ENCODE results near the gene PCDHGB1.
"Not testable (repeated sequence)": the region's sequence is repeated elsewhere in the genome, so short reads cannot be mapped to it uniquely, and the experiment has no call there.

Gene PCDHGB1

GRCh38 chr5:141328231-141328630 lies 21.7 kb upstream of the PCDHGB1 start:
- DNase-seq (ENCODE audit: low read depth): no peak
- Histone ChIP-seq H3K9ac (ENCODE audit: low read length) (no peak overlapping the region), H3K27me3 (replicated peaks; ENCODE audit: control insufficient read depth, insufficient read depth, low read length) (no peaks in the 10 kb centered on the region), H3K4me3 (ENCODE audit: low read length) (no peak overlapping the region), H3K4me1 (ENCODE audit: control insufficient read depth, insufficient read depth, low read length) (no peaks in the 10 kb centered on the region), H3K9me3 (ENCODE audit: control insufficient read depth, low read length) (peaks cover 17% of the 10 kb centered on the region), H3K36me3 (ENCODE audit: control insufficient read depth, insufficient read depth, low read length, severe bottlenecking) (no peaks in the 10 kb centered on the region)

- peak within 1 kb of the TSS; percentile 43 for H3K9ac ChIP-seq (ENCODE audit: low read length)
- H3K4me1 ChIP-seq (ENCODE audit: control insufficient read depth, insufficient read depth, low read length): no peaks in the 10 kb centered on the region
- H3K9me3 ChIP-seq (ENCODE audit: control insufficient read depth, low read length): peaks cover 21% of the 10 kb centered on the region
- DNase-seq (ENCODE audit: low read depth): peak; percentile 71
- no peaks in the 10 kb centered on the region for H3K27me3 ChIP-seq (replicated peaks; ENCODE audit: control insufficient read depth, insufficient read depth, low read length)
- H3K4me3 ChIP-seq (ENCODE audit: low read length): peak within 1 kb of the TSS; percentile 64
- H3K36me3 ChIP-seq (ENCODE audit: control insufficient read depth, insufficient read depth, low read length, severe bottlenecking): no peaks in the 10 kb centered on the region
Observed at GRCh38 chr5:141330299-141331080, 19.4 kb upstream of the PCDHGB1 start, which contains the start of gene PCDHGA1. Gene PCDHGA1, plus strand, starts transcription at chr5:141330514.

- DNase-seq (ENCODE audit: low read depth); H3K4me1 ChIP-seq (ENCODE audit: control insufficient read depth, insufficient read depth, low read length); H3K4me3 ChIP-seq (ENCODE audit: low read length); H3K36me3 ChIP-seq (ENCODE audit: control insufficient read depth, insufficient read depth, low read length, severe bottlenecking); H3K9ac ChIP-seq (ENCODE audit: low read length); H3K27me3 ChIP-seq (replicated peaks; ENCODE audit: control insufficient read depth, insufficient read depth, low read length): not testable (repeated sequence)
- H3K9me3 ChIP-seq (ENCODE audit: control insufficient read depth, low read length): peaks cover 26% of the 10 kb centered on the region
Observed at GRCh38 chr5:141332571-141332970, 17.3 kb upstream of the PCDHGB1 start.

- DNase-seq (ENCODE audit: low read depth): peak; percentile 29
- Histone ChIP-seq H3K4me1 (ENCODE audit: control insufficient read depth, insufficient read depth, low read length) (no peaks in the 10 kb centered on the region), H3K9ac (ENCODE audit: low read length) (peak within 1 kb of the TSS; percentile 58), H3K27me3 (replicated peaks; ENCODE audit: control insufficient read depth, insufficient read depth, low read length) (peaks cover 15% of the 10 kb centered on the region), H3K9me3 (ENCODE audit: control insufficient read depth, low read length) (peaks cover 41% of the 10 kb centered on the region), H3K4me3 (ENCODE audit: low read length) (peak within 1 kb of the TSS; percentile 79), H3K36me3 (ENCODE audit: control insufficient read depth, insufficient read depth, low read length, severe bottlenecking) (no peaks in the 10 kb centered on the region)
Observed at GRCh38 chr5:141338538-141339306, 11.2 kb upstream of the PCDHGB1 start, which contains the start of gene PCDHGA2. Gene PCDHGA2, plus strand, starts transcription at chr5:141338760.

GRCh38 chr5:141340781-141341354 lies 9.0 kb upstream of the PCDHGB1 start:
- not testable (repeated sequence) for DNase-seq (ENCODE audit: low read depth); H3K4me1 ChIP-seq (ENCODE audit: control insufficient read depth, insufficient read depth, low read length); H3K4me3 ChIP-seq (ENCODE audit: low read length); H3K36me3 ChIP-seq (ENCODE audit: control insufficient read depth, insufficient read depth, low read length, severe bottlenecking); H3K9ac ChIP-seq (ENCODE audit: low read length)
- peaks cover 15% of the 10 kb centered on the region for H3K27me3 ChIP-seq (replicated peaks; ENCODE audit: control insufficient read depth, insufficient read depth, low read length)
- H3K9me3 ChIP-seq (ENCODE audit: control insufficient read depth, low read length): peaks cover 60% of the 10 kb centered on the region

GRCh38 chr5:141342773-141343172 lies 7.1 kb upstream of the PCDHGB1 start:
- Histone ChIP-seq H3K4me1 (ENCODE audit: control insufficient read depth, insufficient read depth, low read length) (no peaks in the 10 kb centered on the region), H3K36me3 (ENCODE audit: control insufficient read depth, insufficient read depth, low read length, severe bottlenecking) (no peaks in the 10 kb centered on the region), H3K4me3 (ENCODE audit: low read length) (no peak overlapping the region), H3K27me3 (replicated peaks; ENCODE audit: control insufficient read depth, insufficient read depth, low read length) (peaks cover 15% of the 10 kb centered on the region), H3K9ac (ENCODE audit: low read length) (no peak overlapping the region), H3K9me3 (ENCODE audit: control insufficient read depth, low read length) (peaks cover 53% of the 10 kb centered on the region)
- DNase-seq (ENCODE audit: low read depth): no peak

GRCh38 chr5:141343242-141343952 lies 6.5 kb upstream of the PCDHGB1 start, which contains the start of gene PCDHGA3:
Gene PCDHGA3, plus strand, starts transcription at chr5:141343829. Its CDS starts 205 bp downstream, at chr5:141344034.
- Histone ChIP-seq H3K9ac (ENCODE audit: low read length) (peak within 1 kb of the TSS; percentile 68), H3K4me1 (ENCODE audit: control insufficient read depth, insufficient read depth, low read length) (no peaks in the 10 kb centered on the region), H3K36me3 (ENCODE audit: control insufficient read depth, insufficient read depth, low read length, severe bottlenecking) (no peaks in the 10 kb centered on the region), H3K27me3 (replicated peaks; ENCODE audit: control insufficient read depth, insufficient read depth, low read length) (peaks cover 15% of the 10 kb centered on the region), H3K9me3 (ENCODE audit: control insufficient read depth, low read length) (peaks cover 48% of the 10 kb centered on the region), H3K4me3 (ENCODE audit: low read length) (peak within 1 kb of the TSS; percentile 79)
- DNase-seq (ENCODE audit: low read depth): peak; percentile 24

GRCh38 chr5:141343953-141344463 lies 5.9 kb upstream of the PCDHGB1 start:
- DNase-seq (ENCODE audit: low read depth): no peak
- Histone ChIP-seq H3K9ac (ENCODE audit: low read length) (peak overlapping the region; percentile 68), H3K27me3 (replicated peaks; ENCODE audit: control insufficient read depth, insufficient read depth, low read length) (peaks cover 15% of the 10 kb centered on the region), H3K9me3 (ENCODE audit: control insufficient read depth, low read length) (peaks cover 42% of the 10 kb centered on the region), H3K36me3 (ENCODE audit: control insufficient read depth, insufficient read depth, low read length, severe bottlenecking) (no peaks in the 10 kb centered on the region), H3K4me3 (ENCODE audit: low read length) (peak overlapping the region; percentile 79), H3K4me1 (ENCODE audit: control insufficient read depth, insufficient read depth, low read length) (no peaks in the 10 kb centered on the region)

GRCh38 chr5:141345327-141345726 lies 4.6 kb upstream of the PCDHGB1 start:
- DNase-seq (ENCODE audit: low read depth): no peak
- no peaks in the 10 kb centered on the region for H3K4me1 ChIP-seq (ENCODE audit: control insufficient read depth, insufficient read depth, low read length)
- H3K4me3 ChIP-seq (ENCODE audit: low read length): no peak overlapping the region
- H3K36me3 ChIP-seq (ENCODE audit: control insufficient read depth, insufficient read depth, low read length, severe bottlenecking): no peaks in the 10 kb centered on the region
- H3K27me3 ChIP-seq (replicated peaks; ENCODE audit: control insufficient read depth, insufficient read depth, low read length): peaks cover 4% of the 10 kb centered on the region
- H3K9ac ChIP-seq (ENCODE audit: low read length): no peak overlapping the region
- H3K9me3 ChIP-seq (ENCODE audit: control insufficient read depth, low read length): peaks cover 34% of the 10 kb centered on the region

- H3K27me3 ChIP-seq (replicated peaks; ENCODE audit: control insufficient read depth, insufficient read depth, low read length); DNase-seq (ENCODE audit: low read depth); H3K9ac ChIP-seq (ENCODE audit: low read length); H3K4me1 ChIP-seq (ENCODE audit: control insufficient read depth, insufficient read depth, low read length); H3K36me3 ChIP-seq (ENCODE audit: control insufficient read depth, insufficient read depth, low read length, severe bottlenecking); H3K4me3 ChIP-seq (ENCODE audit: low read length): not testable (repeated sequence)
- peaks cover 40% of the 10 kb centered on the region for H3K9me3 ChIP-seq (ENCODE audit: control insufficient read depth, low read length)
Observed at GRCh38 chr5:141346017-141346416, 3.9 kb upstream of the PCDHGB1 start.
